Astrocyte of the cerebellum (primary cell): ENCODE data around the gene EIPR1.
"Not testable (repeated sequence)": the region's sequence is repeated elsewhere in the genome, so short reads cannot be mapped to it uniquely, and the experiment has no call there.

ENCODE experiments used
- DNase-seq: peaks from one replicate; pipeline ENCODE4 v3.0.0-alpha.2; 2011; ENCODE audit warnings: low read depth
- H3K4me3 ChIP-seq: 2 replicates; pipeline ENCODE4 v1.5.1; 2011; ENCODE audit warnings: mild to moderate bottlenecking, low read depth, low read length, moderate library complexity
- in situ Hi-C: cut with HindIII; loops from 2 replicates; pipeline ENCODE4 v1.10.0; 2017; ENCODE audit warnings: low sequenced_read_pairs
- TF ChIP-seq, protein P1 (sequence below): IDR thresholded peaks from 2 replicates; pipeline ENCODE4 v1.5.1; 2012; ENCODE audit warnings: low read length, low read depth, moderate library complexity, mild to moderate bottlenecking; ENCODE audit errors: missing control alignments

The EIPR1 gene

DNA sequence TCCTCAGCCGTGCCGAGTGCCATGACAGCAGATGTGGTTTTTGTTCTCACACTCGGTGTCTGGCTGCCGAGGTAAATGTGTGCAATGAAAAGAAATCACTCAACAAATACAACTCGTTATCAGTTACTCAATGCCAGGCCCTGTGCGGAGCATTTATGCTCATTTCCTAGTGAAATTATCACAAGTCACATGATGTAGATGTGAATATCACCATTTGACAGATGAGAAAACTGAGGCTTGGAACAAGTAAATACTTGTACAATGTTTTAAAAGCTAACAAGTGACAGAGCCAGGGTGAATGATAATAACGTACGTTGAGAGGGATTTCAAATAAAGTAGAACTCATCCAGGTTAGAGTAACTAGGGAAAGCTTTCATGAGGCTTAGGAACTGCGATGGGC is 174.7 kb downstream of the EIPR1 start:
- DNase-seq: no peak
- TF ChIP-seq, protein P1, sequence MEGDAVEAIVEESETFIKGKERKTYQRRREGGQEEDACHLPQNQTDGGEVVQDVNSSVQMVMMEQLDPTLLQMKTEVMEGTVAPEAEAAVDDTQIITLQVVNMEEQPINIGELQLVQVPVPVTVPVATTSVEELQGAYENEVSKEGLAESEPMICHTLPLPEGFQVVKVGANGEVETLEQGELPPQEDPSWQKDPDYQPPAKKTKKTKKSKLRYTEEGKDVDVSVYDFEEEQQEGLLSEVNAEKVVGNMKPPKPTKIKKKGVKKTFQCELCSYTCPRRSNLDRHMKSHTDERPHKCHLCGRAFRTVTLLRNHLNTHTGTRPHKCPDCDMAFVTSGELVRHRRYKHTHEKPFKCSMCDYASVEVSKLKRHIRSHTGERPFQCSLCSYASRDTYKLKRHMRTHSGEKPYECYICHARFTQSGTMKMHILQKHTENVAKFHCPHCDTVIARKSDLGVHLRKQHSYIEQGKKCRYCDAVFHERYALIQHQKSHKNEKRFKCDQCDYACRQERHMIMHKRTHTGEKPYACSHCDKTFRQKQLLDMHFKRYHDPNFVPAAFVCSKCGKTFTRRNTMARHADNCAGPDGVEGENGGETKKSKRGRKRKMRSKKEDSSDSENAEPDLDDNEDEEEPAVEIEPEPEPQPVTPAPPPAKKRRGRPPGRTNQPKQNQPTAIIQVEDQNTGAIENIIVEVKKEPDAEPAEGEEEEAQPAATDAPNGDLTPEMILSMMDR: no peak
- H3K4me3 ChIP-seq: no peak overlapping the region
- in situ Hi-C loops: no loop called here

DNA sequence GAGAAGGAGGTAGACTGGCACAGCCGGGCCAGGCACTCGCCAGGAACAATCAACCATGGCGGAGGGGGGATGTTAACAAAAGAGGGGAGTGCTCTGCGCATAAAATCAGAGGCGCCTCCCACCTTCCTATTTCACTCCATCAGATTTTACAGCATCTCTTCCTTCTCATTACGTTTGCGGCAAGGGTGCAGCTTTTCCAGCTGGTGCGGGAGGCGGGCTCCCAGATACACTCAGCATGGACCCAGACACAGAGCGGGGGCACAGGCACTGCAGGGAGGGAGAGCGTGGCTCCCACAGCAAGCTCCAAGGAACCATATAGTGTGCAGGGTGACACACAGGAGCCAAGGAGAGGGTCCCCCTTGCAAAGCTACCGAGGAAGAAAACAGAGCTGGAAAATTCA is 176.3 kb downstream of the EIPR1 start:
- in situ Hi-C loops: no loop called here
- DNase-seq: no peak
- H3K4me3 ChIP-seq: no peak overlapping the region
- TF ChIP-seq, protein P1: no peak

DNA sequence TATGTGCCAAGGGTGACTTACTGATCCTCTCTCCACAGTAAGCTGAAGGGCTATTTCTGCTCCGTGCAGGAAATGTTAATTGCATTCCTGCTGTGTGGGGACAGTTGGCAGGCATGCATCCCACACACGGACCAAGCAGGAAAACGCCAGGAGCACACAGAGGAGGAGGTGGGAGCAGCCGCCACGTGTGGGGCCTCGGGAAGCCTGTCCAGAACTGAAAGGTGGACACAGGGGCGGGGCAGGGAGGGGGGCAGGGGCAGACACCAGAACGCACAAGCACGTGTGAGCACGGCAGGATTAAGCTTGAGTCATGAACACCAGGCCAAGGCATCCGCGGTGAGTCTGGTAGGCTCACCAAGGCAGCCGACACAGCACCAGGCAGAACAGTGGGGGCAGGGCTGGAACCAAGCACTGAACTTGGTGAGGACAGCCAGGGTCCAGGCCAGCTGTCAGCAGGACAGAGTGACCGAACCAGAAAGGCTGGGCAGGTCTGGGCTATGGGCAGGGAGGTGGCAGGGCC is 177.1 kb downstream of the EIPR1 start:
- in situ Hi-C loops: no loop called here
- DNase-seq: no peak
- H3K4me3 ChIP-seq: no peak overlapping the region
- TF ChIP-seq, protein P1: no peak

DNA sequence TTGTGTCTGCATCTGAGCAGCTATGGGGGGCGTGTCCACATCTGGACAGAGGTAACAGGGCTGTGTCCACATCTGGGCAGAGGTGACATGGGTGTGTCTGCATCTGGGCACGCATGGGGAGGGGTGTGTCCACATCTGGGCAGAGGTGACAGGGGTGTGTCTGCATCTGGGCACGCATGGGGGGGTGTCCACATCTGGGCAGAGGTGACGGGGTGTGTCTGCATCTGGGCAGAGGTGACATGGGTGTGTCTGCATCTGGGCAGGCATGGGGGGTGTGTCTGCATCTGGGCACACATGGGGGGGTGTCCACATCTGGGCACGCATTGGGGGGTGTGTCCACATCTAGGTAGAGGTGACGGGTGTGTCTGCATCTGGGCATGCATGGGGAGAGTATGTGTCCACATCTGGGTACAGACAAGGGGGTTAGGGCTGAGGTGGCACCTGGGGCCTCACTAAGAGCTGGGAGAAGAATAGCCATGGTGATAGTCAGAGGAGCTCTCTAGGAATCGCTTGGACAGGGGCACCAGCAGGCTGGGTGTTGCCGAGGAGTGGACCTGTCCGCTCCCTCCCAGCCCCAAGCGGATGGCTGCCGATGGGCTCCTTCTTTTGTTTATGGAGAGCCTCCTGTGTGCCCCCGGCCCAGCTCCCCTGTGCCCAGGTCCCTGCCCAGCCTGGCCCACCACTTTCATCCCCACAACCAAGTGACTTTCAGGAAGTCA is 177.8 kb downstream of the EIPR1 start:
- DNase-seq: no peak
- no peak overlapping the region for H3K4me3 ChIP-seq
- TF ChIP-seq, protein P1: no peak
- in situ Hi-C loops: no loop called here

DNA sequence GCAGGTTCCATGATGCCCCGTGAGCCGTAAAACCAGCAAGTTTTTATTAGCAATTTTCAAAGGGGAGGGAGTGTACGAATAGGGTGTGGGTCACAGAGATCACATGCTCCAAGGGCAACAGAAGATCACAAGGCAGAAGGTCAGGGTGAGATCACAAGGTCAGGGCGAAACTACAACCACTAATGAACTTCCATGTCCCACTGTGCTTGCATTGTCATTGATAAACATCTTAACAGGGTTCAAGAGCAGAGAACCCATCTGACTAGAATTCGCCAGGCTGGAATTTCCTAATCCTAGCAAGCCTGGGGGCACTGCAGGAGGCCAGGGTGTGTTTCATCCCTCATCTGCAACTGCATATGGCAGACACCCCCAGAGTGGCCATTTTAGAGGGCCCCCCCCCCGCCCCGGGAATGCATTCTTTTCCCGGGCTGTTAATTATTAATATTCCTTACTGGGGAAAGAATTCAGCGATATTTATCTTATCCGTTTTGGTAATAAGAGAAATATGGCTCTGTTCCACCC is 178.9 kb downstream of the EIPR1 start:
- DNase-seq, H3K4me3 ChIP-seq, in situ Hi-C loops: not testable (repeated sequence)

DNA sequence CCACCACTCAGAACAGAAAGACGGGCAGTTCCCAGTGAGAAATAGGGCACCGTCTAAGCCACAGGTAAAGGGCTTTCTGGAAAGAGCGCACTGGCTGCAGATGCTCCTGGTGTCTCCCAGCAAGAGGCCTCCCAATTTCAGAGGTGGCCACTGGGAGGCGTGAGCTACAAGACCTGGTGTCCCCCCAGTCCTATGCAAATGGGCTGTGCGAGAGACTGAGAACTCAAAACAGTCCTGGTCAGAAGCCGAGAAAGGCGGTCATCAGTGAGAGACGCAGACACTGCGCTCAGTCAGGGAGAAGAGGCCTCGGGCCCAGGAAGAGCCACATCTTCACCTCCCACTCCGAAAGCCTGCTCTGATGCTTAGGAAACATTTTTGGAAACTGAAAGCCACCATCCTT is 179.5 kb downstream of the EIPR1 start:
- in situ Hi-C loops: no loop called here
- H3K4me3 ChIP-seq: no peak overlapping the region
- DNase-seq: no peak
- TF ChIP-seq, protein P1: peak; percentile 29

DNA sequence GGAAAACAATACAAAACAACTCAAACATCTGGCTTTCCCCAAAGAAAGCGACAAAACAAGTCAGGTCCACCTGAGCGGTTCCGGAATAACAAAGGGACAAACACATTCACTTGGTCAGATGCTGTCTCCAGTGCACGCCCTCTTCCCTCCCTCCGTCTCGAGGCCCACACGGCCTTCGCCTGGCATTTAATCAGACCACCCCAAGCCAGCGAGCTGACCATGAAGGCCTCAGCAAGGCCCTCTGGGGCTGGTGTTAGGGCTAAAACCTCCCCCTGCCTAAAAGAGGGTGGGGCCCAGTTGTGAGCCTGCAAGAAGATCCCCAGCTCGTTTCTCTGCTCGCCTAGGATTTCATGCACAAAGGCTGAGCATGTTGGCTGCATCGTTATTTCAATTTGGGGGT is 180.3 kb downstream of the EIPR1 start:
- no peak for DNase-seq
- no peak overlapping the region for H3K4me3 ChIP-seq
- TF ChIP-seq, protein P1: no peak
- in situ Hi-C loops: no loop called here
